Stimulated activated CD8-positive, alpha-beta memory T cell treated with anti-CD3 and anti-CD28 coated beads, Interleukin-12 subunit alpha, Interleukin-12 subunit beta, amount 100 ng/mL, for 1 hour (primary cell): ENCODE results near the gene LRRC75A.
A peak's percentile ranks its signal among the peaks of the same experiment; 100 is the strongest.
"Not testable (repeated sequence)": the region's sequence is repeated elsewhere in the genome, so short reads cannot be mapped to it uniquely, and the experiment has no call there.

Source experiments
- DNase-seq: peaks from one replicate; pipeline ENCODE4 v3.0.0-alpha.2; 2020; ENCODE audit warnings: low read depth

Gene LRRC75A, protein sequence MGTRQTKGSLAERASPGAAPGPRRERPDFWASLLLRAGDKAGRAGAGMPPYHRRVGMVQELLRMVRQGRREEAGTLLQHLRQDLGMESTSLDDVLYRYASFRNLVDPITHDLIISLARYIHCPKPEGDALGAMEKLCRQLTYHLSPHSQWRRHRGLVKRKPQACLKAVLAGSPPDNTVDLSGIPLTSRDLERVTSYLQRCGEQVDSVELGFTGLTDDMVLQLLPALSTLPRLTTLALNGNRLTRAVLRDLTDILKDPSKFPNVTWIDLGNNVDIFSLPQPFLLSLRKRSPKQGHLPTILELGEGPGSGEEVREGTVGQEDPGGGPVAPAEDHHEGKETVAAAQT

DNA sequence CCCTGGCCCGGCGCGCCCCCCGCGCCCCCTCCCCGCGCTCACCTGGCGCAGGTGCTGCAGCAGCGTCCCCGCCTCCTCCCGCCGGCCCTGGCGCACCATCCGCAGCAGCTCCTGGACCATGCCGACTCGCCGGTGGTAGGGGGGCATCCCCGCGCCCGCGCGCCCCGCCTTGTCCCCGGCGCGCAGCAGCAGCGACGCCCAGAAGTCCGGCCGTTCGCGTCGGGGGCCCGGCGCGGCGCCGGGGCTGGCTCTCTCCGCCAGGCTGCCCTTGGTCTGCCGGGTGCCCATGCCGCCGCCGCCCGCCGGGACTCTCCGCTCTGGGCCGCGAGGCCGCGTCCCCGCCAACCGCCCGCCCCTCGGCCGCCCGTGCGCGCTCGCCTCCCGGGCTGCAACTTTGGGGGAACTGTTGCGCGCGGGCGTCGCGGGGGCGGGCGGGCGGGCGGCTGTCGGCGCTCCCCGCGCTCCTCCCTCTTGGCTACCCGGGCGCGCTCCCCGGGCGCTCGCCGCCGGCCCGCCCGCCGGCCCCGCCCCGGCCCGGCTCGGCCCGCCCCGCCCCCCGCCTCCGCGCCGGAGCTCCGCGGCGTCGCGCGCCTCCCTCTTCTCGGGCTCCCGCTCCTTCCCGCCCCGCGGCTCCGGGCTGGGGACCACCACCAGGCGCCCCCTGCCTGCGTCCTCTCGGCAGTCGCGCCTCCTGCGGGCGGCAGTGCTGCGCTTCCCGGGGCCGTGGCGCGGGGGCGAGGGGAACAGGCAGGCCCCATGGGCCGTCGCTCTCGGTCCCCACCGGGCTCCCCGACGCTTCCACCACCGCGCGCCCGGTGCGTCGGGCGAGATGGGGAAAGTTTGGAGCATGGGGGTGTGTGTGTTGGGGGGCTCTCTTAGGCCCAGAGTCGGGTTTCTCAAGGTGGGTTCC lies at the start of gene LRRC75A:
Gene LRRC75A, minus strand, starts transcription at position 491 of the 910 bp plus-strand sequence. Its CDS starts 203 bp downstream, at position 288.
- DNase-seq: peak; percentile 23

DNA sequence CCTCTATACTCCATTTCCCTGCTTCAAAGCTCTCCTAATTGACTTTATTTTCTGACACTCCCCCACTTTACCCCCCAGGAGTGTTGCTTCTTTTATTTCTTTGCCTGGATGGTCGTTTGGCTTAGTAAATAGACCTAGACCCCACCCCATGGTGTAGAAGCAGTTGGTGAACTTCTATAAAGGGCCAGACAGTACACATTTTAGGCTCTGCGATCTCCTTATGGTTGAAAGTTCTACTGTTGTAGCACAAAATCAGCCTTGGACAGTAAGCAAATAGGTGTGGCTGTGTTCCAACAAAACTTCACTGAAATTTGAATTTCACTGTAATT lies 45.1 kb upstream of the LRRC75A start:
- no peak for DNase-seq

DNA sequence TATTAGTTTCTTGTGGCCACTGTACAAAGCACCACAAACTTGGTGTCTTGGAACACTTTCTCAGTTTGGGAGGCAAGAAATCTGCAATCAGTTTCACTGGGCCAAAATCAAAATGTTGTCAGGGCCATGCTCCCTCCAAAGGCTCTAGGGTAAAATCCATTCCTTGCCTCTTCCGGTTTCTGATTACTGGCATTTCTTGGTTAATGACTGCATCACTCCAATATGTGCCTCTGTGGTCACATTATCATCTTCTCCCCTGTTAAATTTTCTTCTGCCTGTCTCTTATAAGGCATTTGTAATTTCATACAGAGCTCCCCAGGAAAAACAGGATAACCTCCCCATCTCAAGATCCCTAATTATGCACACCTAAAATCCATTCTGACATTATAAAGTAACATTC lies 42.2 kb upstream of the LRRC75A start:
- no peak for DNase-seq

- DNase-seq: no peak
Measured at GRCh38 chr17:16529906-16530305, 37.9 kb upstream of the LRRC75A start.

- no peak for DNase-seq
Measured at GRCh38 chr17:16527298-16527697, 35.3 kb upstream of the LRRC75A start.

GRCh38 chr17:16525556-16525955 lies 33.6 kb upstream of the LRRC75A start:
- not testable (repeated sequence) for DNase-seq

DNA sequence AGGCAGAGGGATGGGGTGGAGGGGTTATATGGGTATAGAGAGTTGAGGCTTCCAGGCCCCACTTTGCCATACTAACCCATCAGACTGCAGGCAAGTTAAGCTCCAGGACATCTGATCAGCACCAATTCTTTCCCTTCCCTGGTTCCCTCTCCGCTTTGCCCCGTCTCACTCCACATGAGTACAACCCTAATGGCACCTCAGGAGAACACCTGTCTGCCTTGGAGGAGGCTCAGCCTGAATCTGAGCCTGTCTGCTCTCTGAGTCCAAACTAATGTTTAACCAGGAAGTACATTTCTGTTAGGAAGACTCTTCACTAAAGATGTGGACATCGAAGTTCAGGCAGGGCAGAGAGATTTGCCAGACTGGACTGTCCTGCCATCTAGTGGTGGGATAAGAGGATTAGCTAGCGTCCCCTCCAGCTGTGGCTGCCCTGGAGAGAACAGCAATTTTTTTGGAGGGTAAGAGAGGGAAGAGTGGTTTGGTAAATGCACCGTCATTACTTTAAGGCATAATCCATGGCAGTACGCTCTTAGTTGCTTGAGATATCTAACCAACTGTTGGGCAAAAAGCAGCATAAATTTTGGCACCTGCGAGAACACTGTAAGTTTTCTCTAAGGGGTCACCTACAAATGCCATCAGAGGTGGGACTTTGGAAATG lies 29.2 kb upstream of the LRRC75A start:
- DNase-seq: peak; percentile 45

- DNase-seq: no peak
Measured at GRCh38 chr17:16519021-16519420, 27.0 kb upstream of the LRRC75A start.

GRCh38 chr17:16517477-16517876 lies 25.5 kb upstream of the LRRC75A start:
- DNase-seq: no peak

GRCh38 chr17:16516594-16517051 lies 24.6 kb upstream of the LRRC75A start:
- no peak for DNase-seq

GRCh38 chr17:16515933-16516332 lies 23.9 kb upstream of the LRRC75A start:
- DNase-seq: no peak

GRCh38 chr17:16513873-16514272 lies 21.9 kb upstream of the LRRC75A start:
- DNase-seq: no peak

- DNase-seq: no peak
Measured at GRCh38 chr17:16512011-16512410, 20.0 kb upstream of the LRRC75A start.

GRCh38 chr17:16511593-16511992 lies 19.6 kb upstream of the LRRC75A start:
- DNase-seq: no peak

GRCh38 chr17:16507918-16508533 lies 16.0 kb upstream of the LRRC75A start:
- DNase-seq: no peak

- no peak for DNase-seq
Measured at GRCh38 chr17:16506188-16506587, 14.2 kb upstream of the LRRC75A start.

DNA sequence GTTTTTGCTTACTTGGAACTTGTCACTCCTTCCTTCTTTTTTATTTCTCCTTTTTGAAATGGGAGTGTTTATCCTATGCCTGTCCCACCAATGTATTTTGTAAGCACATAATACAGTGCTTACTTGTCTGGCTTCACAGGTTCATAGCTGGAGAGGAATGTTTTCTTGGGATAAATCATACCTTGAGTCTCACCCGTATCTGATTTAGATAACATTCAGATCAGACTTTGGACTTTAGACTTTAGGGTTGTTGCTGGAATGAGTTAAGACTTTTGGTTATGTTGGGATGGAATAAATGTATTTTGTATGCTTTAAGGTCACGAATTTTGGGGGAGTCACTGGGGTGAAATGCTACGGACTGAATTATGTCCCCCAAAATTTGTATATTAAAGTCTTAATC lies 13.0 kb upstream of the LRRC75A start:
- no peak for DNase-seq

GRCh38 chr17:16496820-16497489 lies 5.0 kb upstream of the LRRC75A start:
- no peak for DNase-seq

DNA sequence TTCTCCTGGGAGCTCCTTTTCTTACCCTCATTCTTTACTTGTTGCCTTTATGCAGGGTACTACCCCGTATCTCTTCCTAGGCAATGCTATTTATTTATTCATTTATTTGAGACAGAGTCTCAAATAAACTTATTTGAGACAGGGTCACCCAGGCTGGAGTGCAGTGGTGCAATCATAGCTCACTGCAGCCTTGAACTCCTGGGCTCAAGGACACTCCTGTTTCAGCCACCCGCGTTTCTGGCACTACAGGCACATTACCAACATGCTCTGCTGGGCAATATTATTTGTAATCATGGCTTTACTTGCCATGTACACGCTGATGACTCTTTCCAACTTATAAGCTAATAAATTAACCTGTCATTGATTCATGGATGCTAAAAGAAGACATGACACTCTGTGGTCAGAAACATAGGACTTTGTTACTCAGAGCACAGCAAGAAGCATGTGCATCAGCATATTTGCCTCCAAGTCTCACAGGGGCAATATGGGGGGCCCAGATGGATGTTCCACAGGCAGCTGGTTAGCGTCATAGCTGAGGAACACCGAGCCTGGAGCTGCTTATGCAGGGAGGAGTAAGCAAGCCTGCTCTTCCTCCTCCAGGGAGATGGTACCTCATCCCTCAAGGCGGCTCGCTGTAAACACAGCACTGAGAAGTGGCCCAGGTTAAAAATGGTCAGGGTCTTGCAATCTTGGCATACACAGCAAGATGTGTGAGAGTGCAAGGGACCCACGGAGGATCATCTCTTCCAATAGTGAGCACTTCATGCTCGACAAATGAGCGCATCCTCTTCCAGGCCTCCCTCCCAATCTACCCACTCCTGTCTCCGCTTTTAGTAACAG lies 4.2 kb upstream of the LRRC75A start:
- no peak for DNase-seq

DNA sequence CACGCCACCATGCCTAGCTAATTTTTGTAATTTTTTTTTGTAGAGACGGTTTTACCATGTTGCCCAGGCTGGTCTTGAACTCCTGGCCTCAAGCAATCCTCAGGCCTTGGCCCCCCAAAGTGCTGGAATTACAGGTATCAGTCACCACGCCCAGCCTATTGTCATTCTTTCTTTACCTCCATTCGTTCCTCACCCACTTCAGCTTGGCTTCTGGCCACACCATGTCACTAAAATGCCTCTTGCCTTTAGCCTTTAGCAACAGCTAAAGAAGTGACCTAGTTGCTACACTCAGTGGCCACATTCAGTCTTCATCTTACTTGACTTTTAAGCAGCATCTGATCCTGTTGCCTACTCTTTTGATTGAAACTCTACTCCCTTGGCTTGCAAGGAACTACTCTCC lies 3.6 kb upstream of the LRRC75A start:
- no peak for DNase-seq

- no peak for DNase-seq
Measured at GRCh38 chr17:16494059-16494458, 2.1 kb upstream of the LRRC75A start.
